Neutrophil (primary cell): Measurements from ENCODE around the gene MITF.
A peak's percentile ranks its signal among the peaks of the same experiment; 100 is the strongest.

Source experiments
- H3K27ac ChIP-seq: fragments of 200-600 bp; sonication (generic); 2 replicates; pipeline ENCODE4 v1.5.1; 2016; ENCODE audit warnings: mild to moderate bottlenecking, moderate library complexity
- H3K27me3 ChIP-seq: fragments of 200-600 bp; sonication (generic); 2 replicates; pipeline ENCODE4 v1.6.0; 2016; ENCODE audit warnings: mild to moderate bottlenecking
- H3K36me3 ChIP-seq: fragments of 200-600 bp; sonication (generic); 2 replicates; pipeline ENCODE4 v1.5.1; 2017
- H3K4me1 ChIP-seq, 2 experiments: fragments of 200-600 bp in 1 of 2; sonication (generic) in 1 of 2; 1 replicate in 1 of 2; 2 replicates in 1 of 2; pipeline versions ENCODE4 v1.5.1 to v1.6.1; 2013 to 2016; ENCODE audit warnings: low read depth in 1 of 2, low read length in 1 of 2, mild to moderate bottlenecking in 1 of 2, moderate library complexity in 1 of 2; ENCODE audit not compliant: control insufficient read depth in 1 of 2, insufficient read depth in 1 of 2
- H3K4me3 ChIP-seq, 2 experiments: fragments of 200-600 bp in 1 of 2; sonication (generic) in 1 of 2; 1 replicate in 1 of 2; 2 replicates in 1 of 2; pipeline ENCODE4 v1.5.1; 2013 to 2016; ENCODE audit warnings: low read depth in 1 of 2, low read length in 1 of 2, mild to moderate bottlenecking in 1 of 2, moderate library complexity in 1 of 2
- H3K9me3 ChIP-seq: fragments of 200-600 bp; sonication (generic); 2 replicates; pipeline ENCODE4 v1.5.1; 2016
- CTCF ChIP-seq: fragments of 200-600 bp; sonication (generic); IDR thresholded peaks from 2 replicates; pipeline ENCODE4 v1.5.1; 2016; ENCODE audit warnings: antibody characterized with exemption

MITF gene

DNA sequence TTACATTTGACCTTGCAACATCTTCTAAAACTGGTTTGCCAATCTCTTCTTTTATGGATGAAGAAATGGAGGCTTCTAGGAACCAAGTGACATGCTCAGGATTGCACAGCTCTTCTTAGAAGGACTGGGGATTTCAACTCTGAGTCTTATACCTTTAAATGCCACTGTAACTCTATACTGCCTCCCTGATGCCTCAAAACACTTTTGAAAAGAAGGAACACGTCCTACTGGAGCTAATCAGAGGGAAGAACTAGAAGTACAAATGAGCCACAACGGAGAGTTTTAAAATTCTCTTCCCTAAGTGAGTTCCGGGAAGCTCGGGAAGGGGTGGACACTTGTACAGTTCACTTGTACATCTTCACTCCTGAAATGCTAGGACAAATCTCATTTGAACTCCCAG is 949 bp upstream of the MITF start:
- no peak overlapping the region for H3K4me3 ChIP-seq
- H3K27ac ChIP-seq, result no peak overlapping the region
- peaks cover 95% of the 10 kb centered on the region for H3K27me3 ChIP-seq
- no peaks in the 10 kb centered on the region for H3K36me3 ChIP-seq
- no peak for TF ChIP-seq CTCF
- peaks cover 6 to 17% of the 10 kb centered on the region in 2 experiments for H3K4me1 ChIP-seq
- H3K9me3 ChIP-seq, result no peaks in the 10 kb centered on the region

DNA sequence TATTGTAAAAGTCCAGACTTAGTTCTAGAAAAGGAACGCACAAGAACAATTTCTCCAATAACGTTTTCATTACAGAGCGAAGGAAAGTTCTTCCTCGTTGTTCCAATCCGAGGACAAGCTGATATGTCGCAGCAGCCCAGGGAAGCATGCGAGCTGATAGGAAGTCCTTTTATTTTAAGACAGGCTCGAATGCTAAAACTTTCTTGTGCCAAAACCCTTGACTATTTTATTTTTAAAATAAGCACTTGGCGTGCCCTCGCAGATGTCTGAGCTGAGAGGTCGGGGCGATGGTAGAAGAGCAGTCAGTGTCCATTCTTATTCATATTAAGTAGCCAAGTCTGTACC is 433 bp upstream of the MITF start:
- H3K4me3 ChIP-seq, result peak overlapping the region in 1 of 2 experiments; percentile 31
- no peaks in the 10 kb centered on the region for H3K9me3 ChIP-seq
- H3K36me3 ChIP-seq, result no peaks in the 10 kb centered on the region
- peaks cover 6 to 17% of the 10 kb centered on the region in 2 experiments for H3K4me1 ChIP-seq
- H3K27ac ChIP-seq, result no peak overlapping the region
- H3K27me3 ChIP-seq, result peaks cover 90% of the 10 kb centered on the region
- TF ChIP-seq CTCF, result no peak

DNA sequence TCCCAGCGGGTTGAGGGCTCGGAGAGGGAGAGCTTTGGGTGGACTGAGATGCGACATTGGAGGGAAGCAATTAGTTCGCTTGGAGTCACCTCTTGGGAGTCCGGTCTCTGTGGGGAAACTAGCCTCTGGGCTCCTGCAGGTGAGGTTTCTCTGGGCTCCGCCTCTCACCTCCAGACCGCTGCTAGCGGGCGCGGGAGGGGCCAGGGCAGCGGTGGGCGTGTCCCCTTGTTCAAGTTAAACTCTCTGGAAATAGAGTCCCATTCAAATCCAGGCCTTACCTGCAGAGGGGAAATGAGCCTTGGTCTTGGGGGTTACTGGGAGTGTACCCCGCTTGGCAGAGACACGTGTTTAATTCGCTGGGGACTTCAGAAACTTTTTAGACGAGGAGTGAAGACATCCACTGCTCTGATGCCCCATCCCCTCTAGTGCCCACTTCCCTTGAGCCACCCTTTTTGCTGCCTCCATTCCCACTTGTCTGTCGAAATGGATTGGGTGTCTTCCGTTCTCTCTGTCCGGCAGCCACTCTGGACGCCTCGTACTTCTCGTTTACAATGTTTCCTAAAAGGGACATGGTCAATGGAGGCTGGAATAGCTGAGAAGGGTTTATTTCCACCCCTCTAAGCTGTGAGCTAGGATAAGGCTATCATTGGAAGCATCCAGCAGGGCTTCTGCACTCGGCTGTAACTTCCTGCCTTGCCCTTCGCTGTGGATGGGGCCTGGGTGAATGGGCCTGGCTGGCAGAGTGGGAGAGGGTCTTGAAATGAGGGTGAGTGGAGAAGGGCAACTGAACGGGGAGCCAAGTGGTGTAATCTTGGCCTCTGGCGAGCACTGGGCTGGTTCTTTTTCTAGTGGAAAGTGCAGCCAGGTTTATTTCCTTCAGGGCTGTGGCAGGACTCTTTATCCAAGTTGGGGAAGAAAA is 1.1 kb downstream of the MITF start:
- Histone ChIP-seq H3K4me1 (peaks cover 6 to 17% of the 10 kb centered on the region in 2 experiments), H3K4me3 (peak overlapping the region; percentile 16 to 31), H3K27me3 (peaks cover 75% of the 10 kb centered on the region), H3K27ac (no peak overlapping the region), H3K36me3 (no peaks in the 10 kb centered on the region), H3K9me3 (no peaks in the 10 kb centered on the region)
- TF ChIP-seq CTCF, result no peak

- H3K4me3 ChIP-seq, result no peak overlapping the region
- no peaks in the 10 kb centered on the region for H3K36me3 ChIP-seq
- no peak for TF ChIP-seq CTCF
- H3K4me1 ChIP-seq, result peaks cover 6 to 17% of the 10 kb centered on the region in 2 experiments
- H3K27ac ChIP-seq, result no peak overlapping the region
- peaks cover 67% of the 10 kb centered on the region for H3K27me3 ChIP-seq
- no peaks in the 10 kb centered on the region for H3K9me3 ChIP-seq
Observed at GRCh38 chr3:69741032-69741767, 1.9 kb downstream of the MITF start.

- Histone ChIP-seq H3K4me3 (no peak overlapping the region), H3K27me3 (peaks cover 55% of the 10 kb centered on the region), H3K36me3 (no peaks in the 10 kb centered on the region), H3K9me3 (no peaks in the 10 kb centered on the region), H3K27ac (no peak overlapping the region), H3K4me1 (peaks cover 6 to 17% of the 10 kb centered on the region in 2 experiments)
- no peak for TF ChIP-seq CTCF
Observed at GRCh38 chr3:69742391-69742790, 3.1 kb downstream of the MITF start.
